DOHH2 (cell line): ENCODE data around the gene ZMIZ1.

Experiments used
- EZH2phosphoT487 ChIP-seq: fragments of 200-600 bp; sonication (generic); IDR thresholded peaks from 2 replicates; pipeline ENCODE4 v1.6.1; 2017; ENCODE audit warnings: borderline replicate concordance, mild to moderate bottlenecking, antibody characterized with exemption, low read length, moderate library complexity, mixed read lengths
- TF ChIP-seq, protein P1 (sequence below): fragments of 200-600 bp; sonication (generic); IDR thresholded peaks from one replicate; pipeline ENCODE4 v1.5.1; 2014; ENCODE audit warnings: antibody characterized with exemption, mild to moderate bottlenecking, low read depth, low read length; ENCODE audit not compliant: poor library complexity, severe bottlenecking

DNA sequence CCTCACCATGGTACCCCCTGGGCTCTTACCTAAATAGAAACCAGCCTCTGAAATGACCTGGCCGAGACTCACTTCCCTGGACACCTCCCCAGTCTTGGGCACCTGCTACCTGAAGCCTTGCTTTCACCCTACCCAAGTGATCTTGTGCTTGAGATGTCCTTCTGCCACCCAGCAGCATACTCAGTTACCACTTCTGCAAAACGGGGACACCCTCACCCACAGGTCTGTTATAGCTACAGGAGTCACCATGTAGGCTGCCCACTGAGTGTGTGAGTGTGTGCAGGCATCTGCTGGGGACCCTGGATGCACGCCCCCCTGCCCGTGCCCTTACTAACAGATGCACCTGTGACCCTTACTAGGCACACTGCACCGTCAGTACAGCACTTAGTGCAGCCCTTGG lies 183.7 kb downstream of the ZMIZ1 start:
- TF ChIP-seq, protein P1, sequence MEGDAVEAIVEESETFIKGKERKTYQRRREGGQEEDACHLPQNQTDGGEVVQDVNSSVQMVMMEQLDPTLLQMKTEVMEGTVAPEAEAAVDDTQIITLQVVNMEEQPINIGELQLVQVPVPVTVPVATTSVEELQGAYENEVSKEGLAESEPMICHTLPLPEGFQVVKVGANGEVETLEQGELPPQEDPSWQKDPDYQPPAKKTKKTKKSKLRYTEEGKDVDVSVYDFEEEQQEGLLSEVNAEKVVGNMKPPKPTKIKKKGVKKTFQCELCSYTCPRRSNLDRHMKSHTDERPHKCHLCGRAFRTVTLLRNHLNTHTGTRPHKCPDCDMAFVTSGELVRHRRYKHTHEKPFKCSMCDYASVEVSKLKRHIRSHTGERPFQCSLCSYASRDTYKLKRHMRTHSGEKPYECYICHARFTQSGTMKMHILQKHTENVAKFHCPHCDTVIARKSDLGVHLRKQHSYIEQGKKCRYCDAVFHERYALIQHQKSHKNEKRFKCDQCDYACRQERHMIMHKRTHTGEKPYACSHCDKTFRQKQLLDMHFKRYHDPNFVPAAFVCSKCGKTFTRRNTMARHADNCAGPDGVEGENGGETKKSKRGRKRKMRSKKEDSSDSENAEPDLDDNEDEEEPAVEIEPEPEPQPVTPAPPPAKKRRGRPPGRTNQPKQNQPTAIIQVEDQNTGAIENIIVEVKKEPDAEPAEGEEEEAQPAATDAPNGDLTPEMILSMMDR: no peak
- TF ChIP-seq EZH2phosphoT487: no peak
